ENCODE results near the gene CLTRN.
"Not testable (repeated sequence)": the region's sequence is repeated elsewhere in the genome, so short reads cannot be mapped to it uniquely, and the experiment has no call there.

CLTRN gene

DNA sequence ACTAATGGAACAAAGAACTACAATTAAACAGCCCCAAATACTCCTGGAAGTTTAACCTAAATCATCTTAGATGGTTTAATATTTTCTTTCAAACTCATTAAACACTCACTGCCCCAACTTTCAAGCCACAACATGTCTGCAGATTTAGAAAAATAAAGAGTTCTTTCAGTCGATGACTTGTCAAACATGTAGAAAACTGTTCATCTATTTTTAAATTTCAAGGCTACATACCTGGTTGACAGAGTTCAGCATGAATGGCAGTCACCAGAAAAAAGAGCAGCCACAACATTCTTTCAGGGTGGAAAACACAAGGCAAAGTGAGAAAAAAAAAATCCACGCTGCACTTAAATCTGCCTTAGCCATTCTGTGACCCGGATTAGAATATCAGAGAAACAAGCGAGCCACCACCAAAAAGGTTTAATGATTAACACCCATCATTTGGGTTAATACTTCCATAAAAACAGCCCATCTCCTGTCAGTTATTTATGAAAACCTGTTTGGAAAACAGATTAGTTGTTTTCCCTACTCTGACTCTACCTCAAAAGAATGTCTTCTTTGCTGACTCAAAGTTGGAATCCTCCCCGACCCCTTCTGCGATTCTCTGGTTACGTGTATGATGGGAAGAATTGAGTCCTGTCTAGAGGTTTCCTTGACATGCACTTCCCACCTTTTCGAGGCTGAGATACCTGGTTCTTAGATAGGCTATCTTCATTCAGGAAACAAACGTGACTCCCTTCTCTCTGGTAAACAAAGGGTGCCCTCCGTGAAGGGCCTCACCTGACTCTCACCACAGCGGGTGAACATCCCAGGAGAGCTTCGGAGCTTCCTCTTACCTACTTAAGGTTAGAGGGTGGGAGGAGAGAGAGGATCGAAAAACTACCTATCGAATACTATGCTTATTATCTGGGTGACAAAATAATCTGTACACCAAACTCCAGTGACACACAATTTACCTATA, at the start of gene CLTRN:
Gene CLTRN, minus strand, starts transcription at position 319 of the 958 bp plus-strand sequence. Its CDS starts 30 bp downstream, at position 289.
- DNase-seq: no peak

GRCh38 chrX:15704273-15704672, 39.7 kb upstream of the CLTRN start:
- DNase-seq: not testable (repeated sequence)

DNA sequence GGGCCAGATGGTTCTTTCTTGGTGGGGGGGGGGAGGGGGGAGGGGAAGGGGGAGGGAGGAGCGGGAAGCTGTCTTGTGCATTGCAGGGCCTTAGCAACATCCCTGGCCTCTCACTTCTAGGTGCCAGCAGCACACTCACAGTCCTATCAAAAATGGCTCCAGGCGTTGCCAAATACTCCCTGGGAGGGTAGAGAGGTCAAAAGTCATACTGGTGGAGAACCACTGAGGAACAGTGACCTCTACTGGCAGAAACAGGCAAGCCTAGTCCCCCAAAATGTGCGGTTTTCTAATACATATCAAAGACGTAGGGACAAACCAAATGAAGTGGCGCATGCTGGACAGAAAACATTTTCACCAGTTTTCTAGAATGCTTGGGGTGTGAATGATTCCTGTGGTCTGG, 39.2 kb upstream of the CLTRN start:
- DNase-seq: not testable (repeated sequence)

DNA sequence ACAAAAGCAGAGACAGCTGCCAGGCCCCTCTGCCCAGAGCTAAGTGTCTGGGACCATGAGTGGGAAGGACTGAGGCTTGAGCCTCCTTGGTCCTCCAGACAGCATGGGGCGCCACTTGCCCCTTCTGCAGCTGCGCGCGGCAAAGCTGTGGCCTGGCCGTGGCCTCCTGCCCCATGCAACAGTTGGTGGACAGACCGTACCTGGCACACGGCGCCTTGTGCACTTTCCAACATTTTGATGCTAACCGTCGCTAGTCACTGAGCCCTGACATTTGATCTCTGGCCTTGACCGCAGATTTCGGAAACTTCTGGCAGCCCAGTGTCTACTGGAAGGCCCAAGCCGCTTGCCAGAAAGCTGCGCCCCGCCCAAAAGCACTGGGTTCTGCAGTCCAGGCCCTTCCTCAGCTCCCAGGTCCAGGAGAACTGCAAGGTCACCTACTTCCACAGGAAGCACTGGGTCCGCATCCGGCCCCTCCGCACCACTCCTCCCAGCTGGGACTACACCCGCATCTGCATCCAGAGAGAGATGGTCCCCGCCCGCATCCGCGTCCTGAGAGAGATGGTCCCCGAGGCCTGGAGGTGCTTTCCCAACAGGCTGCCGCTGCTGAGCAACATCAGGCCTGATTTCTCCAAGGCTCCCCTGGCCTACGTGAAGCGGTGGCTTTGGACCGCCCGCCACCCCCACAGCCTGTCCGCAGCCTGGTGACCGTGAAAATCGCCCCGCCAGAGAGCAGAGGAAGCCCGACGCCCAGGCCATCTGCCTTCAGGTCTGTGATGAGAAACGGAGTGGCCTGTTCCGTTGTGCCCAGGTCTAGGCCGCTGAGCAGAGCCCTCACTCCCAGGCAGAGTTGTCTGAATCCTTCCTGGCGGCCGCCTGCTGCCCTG, 38.1 kb upstream of the CLTRN start:
- DNase-seq: no peak

- no peak for DNase-seq
These were observed 31.9 kb upstream of the CLTRN start for GRCh38 chrX:15696516-15696915.

GRCh38 chrX:15694941-15695451, 30.4 kb upstream of the CLTRN start:
- DNase-seq: no peak

- peak; percentile 55 for DNase-seq
These were observed 22.4 kb upstream of the CLTRN start for GRCh38 chrX:15686818-15687685.

- no peak for DNase-seq
These were observed 18.6 kb upstream of the CLTRN start for GRCh38 chrX:15683193-15683592.

DNA sequence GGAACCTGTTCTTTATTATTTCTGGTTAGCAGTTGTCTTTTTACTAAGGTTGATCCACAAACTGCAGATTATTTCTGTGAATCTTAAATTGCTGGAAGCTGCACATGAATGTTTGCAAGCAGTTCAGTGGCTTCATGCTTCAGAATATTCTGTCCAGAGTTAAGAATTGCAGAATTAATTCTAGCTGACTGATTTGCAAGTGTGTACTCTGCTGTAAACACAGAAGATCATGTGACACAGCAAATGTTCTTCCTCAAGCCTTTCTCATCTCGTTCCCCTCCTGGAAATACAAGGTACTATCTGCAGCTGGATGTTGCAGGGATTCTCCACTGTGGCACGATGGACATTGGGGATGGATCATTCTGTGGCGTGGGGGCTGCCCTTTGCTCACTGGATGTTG, 16.8 kb upstream of the CLTRN start:
- no peak for DNase-seq

- DNase-seq: no peak
These were observed 15.8 kb upstream of the CLTRN start for GRCh38 chrX:15680401-15680800.

DNA sequence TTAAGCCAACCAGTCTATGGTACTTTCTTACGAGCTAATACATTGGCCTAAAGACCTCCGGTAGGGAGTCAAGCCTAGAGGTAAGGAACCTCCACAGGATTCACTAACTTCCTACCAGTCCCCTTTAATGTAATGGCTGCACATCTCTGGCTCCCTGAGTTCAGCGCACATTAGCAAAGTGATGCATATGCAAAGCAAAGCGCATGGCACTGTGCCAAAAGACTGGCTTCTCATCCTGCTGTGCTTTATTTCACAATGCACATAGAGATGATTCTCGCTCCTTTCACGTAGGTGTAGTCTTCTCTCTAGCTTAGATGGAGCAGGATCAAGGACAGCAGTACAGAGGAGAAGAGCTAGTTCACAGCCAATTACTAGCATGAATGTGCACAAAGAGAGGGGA, 14.6 kb upstream of the CLTRN start:
- no peak for DNase-seq

DNA sequence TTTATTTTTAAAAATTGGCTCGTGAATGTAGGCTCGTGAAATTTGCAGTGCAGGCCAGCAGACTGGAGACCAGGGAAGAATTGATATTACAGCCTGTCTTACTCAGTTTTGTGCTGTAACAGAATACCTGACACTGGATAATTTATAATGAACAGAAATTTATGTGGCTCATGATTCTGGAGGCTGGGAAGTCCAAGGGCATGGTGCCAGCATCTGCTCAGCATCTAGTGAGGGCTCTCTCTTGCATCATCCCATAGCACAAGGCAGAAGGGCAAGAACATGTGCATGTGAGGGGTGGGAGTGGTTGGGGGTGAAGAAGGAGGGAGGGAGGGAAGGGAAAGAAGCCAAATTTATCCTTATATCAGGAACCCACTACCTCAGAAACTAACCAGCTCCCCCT, 13.7 kb upstream of the CLTRN start:
- DNase-seq: no peak

- no peak for DNase-seq
These were observed 12.3 kb upstream of the CLTRN start for GRCh38 chrX:15676886-15677285.

GRCh38 chrX:15675490-15675921, 10.9 kb upstream of the CLTRN start:
- DNase-seq: no peak

DNA sequence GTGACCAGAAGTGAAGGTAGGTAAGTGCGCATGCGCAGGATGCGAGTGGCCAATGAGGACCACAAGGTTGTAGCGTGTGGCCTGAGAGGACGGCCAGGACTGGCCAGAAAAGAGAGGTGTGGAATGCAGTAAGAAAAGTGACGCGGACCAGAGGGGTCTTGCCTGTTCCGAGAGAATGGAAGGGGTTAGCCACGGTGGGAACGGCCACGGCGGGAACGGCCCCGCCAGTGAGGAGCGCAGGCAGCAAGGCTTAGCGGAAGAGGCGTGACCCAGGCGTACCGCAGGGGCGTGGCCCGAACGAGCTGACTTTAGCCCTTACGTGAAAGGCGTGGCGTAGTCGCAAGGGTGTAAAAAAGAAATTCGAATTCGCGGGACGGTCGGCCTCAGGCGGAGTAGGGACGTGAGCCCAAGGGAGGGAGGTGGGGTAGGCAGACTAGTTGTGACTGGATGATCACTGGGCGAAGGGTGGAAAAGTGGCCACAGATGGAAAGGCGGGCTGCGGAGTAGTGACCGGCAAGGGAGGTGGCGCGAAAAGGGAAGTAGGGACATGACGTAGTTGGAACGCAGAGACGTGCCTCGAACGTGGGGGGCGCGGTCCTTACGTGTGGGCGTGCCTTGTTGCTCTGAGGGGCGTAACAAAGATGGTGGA, 10.4 kb upstream of the CLTRN start:
- DNase-seq: peak; percentile 96

GRCh38 chrX:15674514-15674840, 9.9 kb upstream of the CLTRN start:
- no peak for DNase-seq

GRCh38 chrX:15673970-15674369, 9.4 kb upstream of the CLTRN start:
- no peak for DNase-seq

GRCh38 chrX:15672881-15673280, 8.3 kb upstream of the CLTRN start:
- DNase-seq: no peak

DNA sequence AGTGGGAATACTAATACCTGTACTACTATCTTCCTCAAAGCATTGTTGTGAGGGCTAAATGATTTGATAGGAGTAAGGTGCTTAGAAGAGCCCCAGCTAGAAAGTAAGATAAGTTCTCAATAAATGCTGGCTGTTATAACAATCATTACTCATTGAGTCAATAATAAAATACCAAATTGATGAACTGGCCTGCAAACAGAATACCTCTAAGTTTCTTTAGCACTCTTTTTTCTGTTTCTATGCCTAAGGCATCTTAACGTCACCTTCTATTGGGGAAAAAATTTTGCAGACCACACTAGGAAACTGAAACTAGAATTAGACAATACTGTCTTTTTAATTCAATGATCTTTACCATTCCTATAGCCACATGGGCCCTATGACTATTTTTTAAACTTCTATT, 1.2 kb downstream of the CLTRN start:
- no peak for DNase-seq

- not testable (repeated sequence) for DNase-seq
These were observed 9.8 kb downstream of the CLTRN start for GRCh38 chrX:15654804-15655203.

DNA sequence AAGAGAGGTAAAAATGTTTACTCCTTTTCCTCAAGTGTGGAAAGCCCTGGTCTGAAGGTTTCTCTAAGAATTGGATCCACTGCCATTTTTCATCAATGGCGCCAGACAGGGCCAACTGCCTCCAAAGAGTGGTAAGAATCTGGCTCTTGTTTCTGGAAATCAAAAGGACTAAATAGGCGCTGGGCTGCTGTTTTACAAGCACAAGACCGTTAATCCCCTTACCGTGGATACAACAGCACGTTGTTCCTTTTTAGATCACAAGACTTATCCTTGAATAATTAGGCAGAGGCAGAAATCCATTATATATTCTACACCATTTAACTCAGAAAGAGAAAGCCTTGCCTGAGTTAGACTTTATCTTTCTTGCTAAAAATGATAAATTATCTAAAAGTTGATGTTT, 10.6 kb downstream of the CLTRN start:
- no peak for DNase-seq

DNA sequence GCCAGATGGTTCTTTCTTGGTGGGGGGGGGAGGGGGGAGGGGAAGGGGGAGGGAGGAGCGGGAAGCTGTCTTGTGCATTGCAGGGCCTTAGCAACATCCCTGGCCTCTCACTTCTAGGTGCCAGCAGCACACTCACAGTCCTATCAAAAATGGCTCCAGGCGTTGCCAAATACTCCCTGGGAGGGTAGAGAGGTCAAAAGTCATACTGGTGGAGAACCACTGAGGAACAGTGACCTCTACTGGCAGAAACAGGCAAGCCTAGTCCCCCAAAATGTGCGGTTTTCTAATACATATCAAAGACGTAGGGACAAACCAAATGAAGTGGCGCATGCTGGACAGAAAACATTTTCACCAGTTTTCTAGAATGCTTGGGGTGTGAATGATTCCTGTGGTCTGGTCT, 17.1 kb downstream of the CLTRN start:
- DNase-seq: not testable (repeated sequence)
